OCI-LY3 (cell line): ENCODE data around the gene LY6G6C.
A peak's percentile ranks its signal among the peaks of the same experiment; 100 is the strongest.

Experiments
- H2AFZ ChIP-seq: fragments of 200-600, 300-600 bp; shearing (Covaris generic); 2 replicates; pipeline ENCODE4 v1.6.0; 2014; ENCODE audit warnings: antibody characterized with exemption, low read depth, low read length
- H3K27ac ChIP-seq: fragments of 200-600, 300-600 bp; sonication (generic); 2 replicates; pipeline ENCODE4 v1.5.1; 2014; ENCODE audit warnings: mild to moderate bottlenecking, low read length, moderate library complexity, mixed read lengths
- H3K27me3 ChIP-seq: fragments of 200-600, 300-600 bp; sonication (generic); 2 replicates; pipeline ENCODE4 v1.6.1; 2014; ENCODE audit warnings: low read depth, low read length, mixed read lengths
- H3K36me3 ChIP-seq: fragments of 200-600, 300-600 bp; sonication (generic); replicated peaks from 2 replicates; pipeline ENCODE3; 2014; ENCODE audit warnings: low read depth, low read length, mixed read lengths
- H3K4me1 ChIP-seq: fragments of 300-600, 200-600 bp; sonication (generic); 2 replicates; pipeline ENCODE4 v1.6.1; 2014; ENCODE audit warnings: low read length, mixed read lengths
- H3K4me2 ChIP-seq: fragments of 200-600, 300-600 bp; sonication (generic); 2 replicates; pipeline ENCODE4 v1.6.1; 2014; ENCODE audit warnings: low read length, mixed read lengths
- H3K4me3 ChIP-seq: fragments of 300-600, 200-600 bp; sonication (generic); 2 replicates; pipeline ENCODE4 v1.5.1; 2014; ENCODE audit warnings: antibody characterized with exemption, mild to moderate bottlenecking, low read length, moderate library complexity
- H3K79me2 ChIP-seq: fragments of 300-600, 200-600 bp; shearing (Covaris generic); 2 replicates; pipeline ENCODE4 v1.6.1; 2014; ENCODE audit warnings: mild to moderate bottlenecking, low read length, mixed read lengths
- H3K9ac ChIP-seq: fragments of 300-600, 200-600 bp; shearing (Covaris generic); 2 replicates; pipeline ENCODE4 v1.6.0; 2014; ENCODE audit warnings: mild to moderate bottlenecking, low read length, moderate library complexity
- H3K9me3 ChIP-seq: fragments of 200-600, 300-600 bp; shearing (Covaris generic); 2 replicates; pipeline ENCODE4 v1.6.1; 2014; ENCODE audit warnings: low read length, mixed read lengths; ENCODE audit not compliant: insufficient read depth
- H4K20me1 ChIP-seq: fragments of 200-600, 300-600 bp; sonication (generic); 2 replicates; pipeline ENCODE4 v1.6.1; 2016; ENCODE audit warnings: low read length, mixed read lengths; ENCODE audit not compliant: insufficient read depth
- EZH2phosphoT487 ChIP-seq: fragments of 200-600 bp; shearing (Covaris generic); IDR thresholded peaks from 2 replicates; pipeline ENCODE4 v1.6.1; 2018; ENCODE audit warnings: antibody characterized with exemption, mixed run types, low read depth
- TF ChIP-seq, protein P1 (sequence below): fragments of 200-600, 300-600 bp; sonication (generic); IDR thresholded peaks from 2 replicates; pipeline ENCODE4 v1.5.1; 2014; ENCODE audit warnings: antibody characterized with exemption, low read length, low read depth

The LY6G6C gene

DNA sequence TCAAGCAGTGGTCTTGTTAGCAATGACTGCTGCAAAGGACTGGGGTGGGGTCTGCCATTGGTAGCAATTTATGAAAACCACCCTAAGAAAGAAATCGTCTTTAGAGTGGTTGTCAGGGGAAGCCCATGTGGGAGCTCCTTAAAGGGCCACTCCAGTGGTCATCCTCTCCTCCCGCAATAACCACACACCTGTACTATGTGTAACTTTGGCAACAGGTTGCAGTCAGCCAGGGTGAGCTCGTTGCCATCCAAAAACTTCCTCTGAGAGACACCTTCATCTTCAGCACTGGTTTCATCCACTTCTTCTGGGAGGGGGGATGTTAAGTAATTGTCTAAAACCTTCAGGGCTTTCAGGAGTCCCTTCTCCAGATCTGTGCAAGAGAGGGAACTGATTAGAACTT, 10.5 kb upstream of the LY6G6C start:
- peaks cover 37% of the 10 kb centered on the region for H3K79me2 ChIP-seq
- peaks cover 13% of the 10 kb centered on the region for H4K20me1 ChIP-seq
- H3K9ac ChIP-seq: no peak overlapping the region
- no peak overlapping the region for H3K4me3 ChIP-seq
- H3K9me3 ChIP-seq: no peaks in the 10 kb centered on the region
- H3K27ac ChIP-seq: no peak overlapping the region
- no peak overlapping the region for H2AFZ ChIP-seq
- H3K27me3 ChIP-seq: no peaks in the 10 kb centered on the region
- peaks cover 41% of the 10 kb centered on the region for H3K4me1 ChIP-seq
- H3K36me3 ChIP-seq: peaks cover 34% of the 10 kb centered on the region
- no peak overlapping the region for H3K4me2 ChIP-seq
- TF ChIP-seq EZH2phosphoT487: no peak
- TF ChIP-seq, protein P1, sequence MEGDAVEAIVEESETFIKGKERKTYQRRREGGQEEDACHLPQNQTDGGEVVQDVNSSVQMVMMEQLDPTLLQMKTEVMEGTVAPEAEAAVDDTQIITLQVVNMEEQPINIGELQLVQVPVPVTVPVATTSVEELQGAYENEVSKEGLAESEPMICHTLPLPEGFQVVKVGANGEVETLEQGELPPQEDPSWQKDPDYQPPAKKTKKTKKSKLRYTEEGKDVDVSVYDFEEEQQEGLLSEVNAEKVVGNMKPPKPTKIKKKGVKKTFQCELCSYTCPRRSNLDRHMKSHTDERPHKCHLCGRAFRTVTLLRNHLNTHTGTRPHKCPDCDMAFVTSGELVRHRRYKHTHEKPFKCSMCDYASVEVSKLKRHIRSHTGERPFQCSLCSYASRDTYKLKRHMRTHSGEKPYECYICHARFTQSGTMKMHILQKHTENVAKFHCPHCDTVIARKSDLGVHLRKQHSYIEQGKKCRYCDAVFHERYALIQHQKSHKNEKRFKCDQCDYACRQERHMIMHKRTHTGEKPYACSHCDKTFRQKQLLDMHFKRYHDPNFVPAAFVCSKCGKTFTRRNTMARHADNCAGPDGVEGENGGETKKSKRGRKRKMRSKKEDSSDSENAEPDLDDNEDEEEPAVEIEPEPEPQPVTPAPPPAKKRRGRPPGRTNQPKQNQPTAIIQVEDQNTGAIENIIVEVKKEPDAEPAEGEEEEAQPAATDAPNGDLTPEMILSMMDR: no peak

DNA sequence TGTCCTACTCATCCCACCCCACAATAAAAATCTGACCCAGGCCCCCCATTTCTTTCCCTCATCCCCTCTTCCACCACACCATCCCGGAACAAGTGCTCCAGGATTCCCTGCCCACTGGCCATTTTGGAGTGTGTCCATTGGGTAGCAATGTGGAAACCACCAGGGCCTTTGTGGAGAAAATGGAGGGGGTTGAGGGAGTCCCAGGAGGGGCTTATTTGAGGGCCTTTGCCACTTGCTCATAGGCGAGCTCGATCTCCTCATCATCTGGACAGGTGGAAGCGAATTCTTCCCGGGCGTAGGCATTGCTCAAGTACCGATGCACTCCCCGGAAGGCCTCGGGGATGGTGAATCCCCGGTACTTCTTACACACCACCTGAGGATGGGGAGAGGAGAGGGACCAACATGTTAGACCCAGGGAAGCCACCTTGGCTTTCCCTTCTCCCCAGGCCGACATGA, 9.1 kb upstream of the LY6G6C start:
- no peak overlapping the region for H3K27ac ChIP-seq
- no peak overlapping the region for H2AFZ ChIP-seq
- H3K4me1 ChIP-seq: peaks cover 36% of the 10 kb centered on the region
- no peak overlapping the region for H3K4me3 ChIP-seq
- H3K4me2 ChIP-seq: no peak overlapping the region
- peaks cover 46% of the 10 kb centered on the region for H3K36me3 ChIP-seq
- H3K9me3 ChIP-seq: no peaks in the 10 kb centered on the region
- no peak overlapping the region for H3K9ac ChIP-seq
- H4K20me1 ChIP-seq: peaks cover 13% of the 10 kb centered on the region
- TF ChIP-seq EZH2phosphoT487: no peak
- TF ChIP-seq, protein P1: no peak
- no peaks in the 10 kb centered on the region for H3K27me3 ChIP-seq
- H3K79me2 ChIP-seq: peaks cover 23% of the 10 kb centered on the region

GRCh38 chr6:31729979-31730630, 8.6 kb upstream of the LY6G6C start:
- Histone ChIP-seq H3K9me3 (no peaks in the 10 kb centered on the region), H3K79me2 (peaks cover 18% of the 10 kb centered on the region), H3K27me3 (no peaks in the 10 kb centered on the region), H4K20me1 (peaks cover 13% of the 10 kb centered on the region), H3K36me3 (peaks cover 46% of the 10 kb centered on the region), H3K4me3 (no peak overlapping the region), H2AFZ (no peak overlapping the region), H3K4me2 (no peak overlapping the region), H3K9ac (no peak overlapping the region), H3K4me1 (peaks cover 36% of the 10 kb centered on the region), H3K27ac (no peak overlapping the region)
- TF ChIP-seq, protein P1: no peak
- no peak for TF ChIP-seq EZH2phosphoT487

DNA sequence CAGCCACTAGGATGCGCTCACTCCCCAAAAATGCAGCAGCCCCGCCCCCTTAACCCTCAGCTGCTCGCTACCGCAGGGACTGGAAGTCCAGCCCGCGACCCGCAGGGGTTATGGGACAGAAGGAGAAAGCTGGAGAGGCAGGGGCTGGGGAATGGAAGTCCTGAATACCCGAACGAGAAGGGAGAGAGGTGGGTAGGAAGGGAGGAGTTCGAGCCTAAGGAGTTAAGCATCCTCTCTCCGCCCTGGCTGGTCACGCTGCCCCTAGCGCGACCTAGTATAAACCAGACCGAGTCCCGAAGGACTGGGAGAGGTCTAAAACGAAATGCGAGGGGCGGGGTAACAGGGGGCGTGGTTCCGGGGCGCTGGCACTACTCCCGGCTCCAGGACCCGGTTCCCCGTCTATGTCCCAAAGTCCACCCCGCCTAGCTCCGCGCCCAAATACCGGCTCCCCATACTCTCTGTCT, 8.0 kb upstream of the LY6G6C start:
- no peak overlapping the region for H2AFZ ChIP-seq
- no peak overlapping the region for H3K4me2 ChIP-seq
- no peak overlapping the region for H3K27ac ChIP-seq
- H4K20me1 ChIP-seq: peaks cover 13% of the 10 kb centered on the region
- TF ChIP-seq, protein P1: peak; percentile 61; the same call in 1 of the 2 replicates
- TF ChIP-seq EZH2phosphoT487: no peak
- H3K9me3 ChIP-seq: no peaks in the 10 kb centered on the region
- H3K4me3 ChIP-seq: no peak overlapping the region
- H3K36me3 ChIP-seq: peaks cover 46% of the 10 kb centered on the region
- H3K79me2 ChIP-seq: peaks cover 12% of the 10 kb centered on the region
- H3K27me3 ChIP-seq: no peaks in the 10 kb centered on the region
- no peak overlapping the region for H3K9ac ChIP-seq
- peaks cover 35% of the 10 kb centered on the region for H3K4me1 ChIP-seq
